ENCODE results near the gene CUTA.
A peak's percentile ranks its signal among the peaks of the same experiment; 100 is the strongest.

CUTA gene

DNA sequence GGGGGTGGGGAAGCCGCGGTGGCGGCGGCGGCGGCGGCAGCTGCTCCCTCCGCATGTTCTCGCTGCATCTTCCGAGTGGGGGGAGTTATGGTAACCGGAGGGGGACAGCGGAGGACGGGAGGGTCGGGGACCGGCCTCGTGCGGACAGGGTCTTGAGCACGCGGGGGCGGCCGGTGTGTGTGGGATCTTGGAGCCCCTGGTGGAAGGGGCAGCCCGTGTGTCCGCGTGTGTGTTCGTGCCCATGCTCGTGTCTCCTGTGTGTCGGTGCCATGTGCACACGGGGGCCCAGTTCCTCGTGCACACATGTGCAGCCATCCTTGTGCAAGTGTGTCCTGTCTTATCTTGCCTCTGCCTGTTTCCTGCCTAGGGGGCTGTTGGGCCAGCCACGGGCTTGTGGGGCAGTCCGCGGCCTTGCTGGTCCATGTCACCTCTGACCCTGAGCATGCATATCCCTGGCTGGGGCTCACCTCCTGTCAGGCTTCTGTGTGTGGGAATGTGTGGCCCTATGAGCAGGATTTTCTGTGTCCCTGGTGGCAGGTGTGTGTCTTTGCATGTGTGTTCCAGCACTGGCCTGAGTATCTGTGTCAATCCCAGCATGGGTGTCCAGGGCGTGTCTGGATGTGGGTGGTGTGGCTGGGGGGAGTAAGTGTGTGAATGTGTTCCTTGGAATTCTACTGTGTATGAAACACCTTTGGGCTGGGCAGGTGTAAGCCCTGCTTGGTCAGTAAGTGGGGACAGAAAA lies 10.5 kb upstream of the CUTA start:
- H3K4me1 ChIP-seq (ENCODE audit: control insufficient read depth in 1 of 2, insufficient read depth in 2 of 2, low read length in 2 of 2): peaks cover 34 to 72% of the 10 kb centered on the region in 2 donors
- H3K27me3 ChIP-seq (ENCODE audit: low read depth, low read length): no peaks in the 10 kb centered on the region
- H3K9me3 ChIP-seq (ENCODE audit: control insufficient read depth in 1 of 2, low read length in 2 of 2): no peaks in the 10 kb centered on the region
- H3K27ac ChIP-seq (ENCODE audit: low read length): peak overlapping the region; percentile 39
- H3K36me3 ChIP-seq (ENCODE audit: control insufficient read depth in 1 of 2, insufficient read depth in 2 of 2, low read length in 2 of 2): no peaks in the 10 kb centered on the region
- peak overlapping the region; percentile 7 to 62 for H3K4me3 ChIP-seq (ENCODE audit: low read depth in 1 of 2, low read length in 2 of 2)

DNA sequence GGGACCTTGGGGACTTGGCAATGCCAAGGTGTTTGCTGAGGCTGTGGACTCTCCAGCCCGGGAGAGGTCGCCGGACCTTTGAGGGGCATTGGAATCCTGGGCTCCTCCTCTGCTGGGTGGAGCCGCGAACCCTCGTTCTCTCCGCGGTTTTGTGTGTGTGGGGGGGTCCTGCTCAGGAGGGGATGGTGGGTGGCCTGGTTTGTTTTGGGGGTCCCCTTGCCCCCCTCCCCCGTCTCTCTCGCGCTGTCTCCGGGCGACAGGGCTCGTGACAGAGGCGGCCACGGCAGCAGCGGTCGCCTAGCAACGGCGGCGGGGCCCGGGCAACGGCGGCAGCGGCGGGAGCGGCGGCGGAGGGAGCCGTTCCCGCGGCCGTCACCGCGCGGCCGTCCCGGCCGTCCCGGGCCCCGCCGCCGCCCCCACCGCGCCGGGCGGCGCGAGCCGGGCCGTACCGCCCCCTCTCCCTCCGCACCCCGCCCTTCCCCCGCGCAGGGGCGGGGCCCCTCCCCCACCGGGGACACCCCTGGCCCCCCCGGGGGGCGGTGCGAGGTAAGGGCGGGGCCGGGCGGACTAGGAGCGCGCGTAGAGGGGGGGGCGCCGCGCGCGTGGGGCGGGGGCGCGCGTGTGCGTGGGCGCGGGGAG lies 9.8 kb upstream of the CUTA start:
- H3K27ac ChIP-seq (ENCODE audit: low read length): no peak overlapping the region
- no peaks in the 10 kb centered on the region for H3K9me3 ChIP-seq (ENCODE audit: control insufficient read depth in 1 of 2, low read length in 2 of 2)
- peaks cover 34 to 66% of the 10 kb centered on the region in 2 donors for H3K4me1 ChIP-seq (ENCODE audit: control insufficient read depth in 1 of 2, insufficient read depth in 2 of 2, low read length in 2 of 2)
- H3K36me3 ChIP-seq (ENCODE audit: control insufficient read depth in 1 of 2, insufficient read depth in 2 of 2, low read length in 2 of 2): no peaks in the 10 kb centered on the region
- H3K4me3 ChIP-seq (ENCODE audit: low read depth in 1 of 2, low read length in 2 of 2): peak overlapping the region; percentile 59 to 75
- no peaks in the 10 kb centered on the region for H3K27me3 ChIP-seq (ENCODE audit: low read depth, low read length)

DNA sequence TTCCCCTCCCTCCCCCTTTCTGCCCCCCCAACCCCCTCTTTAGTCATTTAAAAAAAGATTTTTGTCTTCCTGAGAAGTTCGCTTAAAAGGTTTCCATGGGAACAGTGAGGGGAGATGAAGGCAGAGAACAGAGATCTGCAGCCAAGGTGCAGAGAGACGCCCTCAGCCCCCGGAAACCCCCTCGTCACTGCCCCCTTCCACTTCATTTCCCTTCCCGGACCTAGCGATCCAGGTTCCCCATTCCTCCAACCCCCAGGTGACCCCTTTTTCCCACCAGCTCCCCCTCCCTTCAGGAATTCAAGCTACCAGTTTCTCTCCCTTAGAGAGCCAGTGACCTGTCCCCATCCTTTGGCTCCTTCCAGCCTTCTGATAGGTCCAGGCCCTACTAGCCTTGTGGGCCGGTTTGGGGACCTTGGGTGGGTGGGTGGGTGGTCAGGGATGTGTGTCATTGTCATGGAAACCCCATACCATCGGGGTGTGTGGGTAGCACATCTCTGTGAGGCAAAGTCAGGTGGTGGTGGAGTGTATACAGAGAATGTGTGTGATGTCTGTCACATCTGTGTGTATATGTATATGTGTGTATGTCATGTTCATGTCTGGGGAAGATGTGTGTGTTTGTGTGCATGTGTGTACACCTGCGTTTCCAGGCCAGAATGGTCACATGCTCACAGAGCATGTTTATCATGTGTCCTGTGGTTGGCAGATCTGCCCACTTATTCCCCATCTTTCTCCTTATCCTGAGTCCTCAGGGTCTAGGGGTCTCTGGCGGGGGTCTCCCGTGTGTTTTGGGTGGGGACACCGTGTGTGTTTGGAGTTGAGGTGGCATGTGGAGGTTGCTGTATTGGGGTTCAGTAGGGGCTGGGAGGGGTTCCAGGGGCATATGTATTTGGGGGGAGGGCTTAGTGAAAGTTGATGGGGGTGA lies 8.9 kb upstream of the CUTA start:
- H3K27ac ChIP-seq (ENCODE audit: low read length): peak overlapping the region; percentile 96

DNA sequence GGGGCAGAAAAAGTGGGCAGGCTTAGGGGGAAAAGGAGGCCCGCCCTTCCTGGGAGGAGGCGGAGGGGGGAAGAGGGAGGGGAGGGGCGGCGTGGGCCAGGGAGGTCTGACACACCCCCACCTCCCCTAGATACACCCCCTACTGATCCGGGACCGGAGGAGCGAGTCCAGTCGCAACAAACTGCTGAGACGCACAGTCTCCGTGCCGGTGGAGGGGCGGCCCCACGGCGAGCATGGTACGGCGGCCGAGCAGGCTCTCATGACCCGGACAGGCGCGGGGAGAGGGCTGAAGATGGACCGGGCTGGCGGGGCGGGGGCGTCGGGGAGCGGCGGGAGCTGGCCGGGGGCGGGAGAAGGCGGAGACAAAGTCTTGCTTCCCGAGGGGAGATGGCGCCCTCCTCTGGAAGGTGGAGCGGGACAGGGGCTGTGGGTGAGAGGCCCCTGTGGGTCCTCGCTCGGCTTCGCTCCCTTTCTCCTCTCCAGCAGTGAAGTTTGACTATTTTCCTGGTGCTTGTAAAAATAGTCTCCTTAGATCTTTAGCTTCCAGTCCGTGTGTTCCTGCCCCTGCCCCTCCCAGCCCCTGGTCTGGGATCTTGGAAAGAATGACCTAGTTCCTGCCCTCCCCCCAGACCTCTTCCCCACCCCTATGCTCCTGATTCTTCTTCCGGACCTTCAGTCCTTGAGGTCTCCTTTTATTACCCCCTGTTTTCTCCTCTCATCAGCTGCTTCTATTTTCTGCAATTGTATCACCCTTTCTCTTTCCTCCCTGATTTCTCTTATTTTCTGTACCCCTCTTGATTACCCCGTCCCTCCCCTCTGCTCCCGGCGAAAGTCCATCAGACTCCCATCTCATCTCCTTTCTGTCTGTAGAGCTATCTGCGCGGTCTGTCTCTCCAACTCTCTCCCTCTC lies 8.0 kb upstream of the CUTA start:
- Histone ChIP-seq H3K27ac (ENCODE audit: low read length) (peak overlapping the region; percentile 96), H3K36me3 (ENCODE audit: control insufficient read depth in 1 of 2, insufficient read depth in 2 of 2, low read length in 2 of 2) (no peaks in the 10 kb centered on the region), H3K9me3 (ENCODE audit: control insufficient read depth in 1 of 2, low read length in 2 of 2) (no peaks in the 10 kb centered on the region), H3K27me3 (ENCODE audit: low read depth, low read length) (no peaks in the 10 kb centered on the region), H3K4me1 (ENCODE audit: control insufficient read depth in 1 of 2, insufficient read depth in 2 of 2, low read length in 2 of 2) (peaks cover 34 to 54% of the 10 kb centered on the region in 2 donors), H3K4me3 (ENCODE audit: low read depth in 1 of 2, low read length in 2 of 2) (peak overlapping the region; percentile 68 to 84)

More for the DNA sequence above, 8.9 kb upstream of the CUTA start:
- Histone ChIP-seq H3K36me3 (ENCODE audit: control insufficient read depth in 1 of 2, insufficient read depth in 2 of 2, low read length in 2 of 2) (no peaks in the 10 kb centered on the region), H3K27me3 (ENCODE audit: low read depth, low read length) (no peaks in the 10 kb centered on the region), H3K4me1 (ENCODE audit: control insufficient read depth in 1 of 2, insufficient read depth in 2 of 2, low read length in 2 of 2) (peaks cover 34 to 57% of the 10 kb centered on the region in 2 donors), H3K9me3 (ENCODE audit: control insufficient read depth in 1 of 2, low read length in 2 of 2) (no peaks in the 10 kb centered on the region), H3K4me3 (ENCODE audit: low read depth in 1 of 2, low read length in 2 of 2) (peak overlapping the region; percentile 75 to 84)

DNA sequence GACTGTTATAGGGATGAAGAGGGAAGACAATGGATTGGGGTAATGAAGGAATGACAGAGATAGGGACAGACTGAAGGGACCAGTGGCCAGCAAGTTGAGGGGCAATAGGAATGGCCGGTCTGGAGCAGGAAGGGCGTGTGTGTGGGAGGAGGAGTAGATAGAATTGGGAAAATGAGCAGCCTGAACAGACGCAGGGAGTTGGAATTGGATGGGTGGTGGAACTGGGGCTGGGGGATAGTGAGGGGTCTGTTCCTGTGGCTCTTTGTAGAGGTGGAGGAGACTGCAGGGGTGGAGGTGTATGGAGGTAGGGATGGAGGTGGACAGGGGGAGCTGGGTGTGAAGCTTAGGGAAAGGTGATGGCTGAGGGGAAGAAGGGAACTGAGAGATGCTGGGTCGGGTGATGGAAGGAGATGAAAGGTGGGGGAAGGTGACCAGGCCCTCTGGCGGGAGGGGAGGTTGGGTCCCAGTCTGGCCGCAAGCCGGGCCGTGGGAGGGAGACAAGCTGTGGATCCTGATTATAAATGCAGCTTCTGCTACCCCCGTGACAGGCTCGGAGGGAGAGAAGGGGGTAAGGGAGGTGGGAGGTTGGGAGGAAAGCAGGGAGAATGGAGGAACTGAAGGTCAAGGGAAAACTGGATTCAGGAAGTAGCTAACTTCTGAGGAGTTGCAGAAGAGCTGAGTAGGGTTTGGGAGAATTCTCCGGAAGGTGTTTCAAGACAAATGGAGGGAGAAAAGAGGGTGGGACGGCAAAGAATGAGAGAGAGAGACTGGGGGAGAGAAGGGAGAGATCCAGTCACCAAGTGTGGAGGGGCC lies 7.2 kb upstream of the CUTA start:
- Histone ChIP-seq H3K9me3 (ENCODE audit: control insufficient read depth in 1 of 2, low read length in 2 of 2) (no peaks in the 10 kb centered on the region), H3K36me3 (ENCODE audit: control insufficient read depth in 1 of 2, insufficient read depth in 2 of 2, low read length in 2 of 2) (no peaks in the 10 kb centered on the region), H3K27ac (ENCODE audit: low read length) (peak overlapping the region; percentile 96), H3K4me1 (ENCODE audit: control insufficient read depth in 1 of 2, insufficient read depth in 2 of 2, low read length in 2 of 2) (peaks cover 26 to 48% of the 10 kb centered on the region in 2 donors), H3K27me3 (ENCODE audit: low read depth, low read length) (no peaks in the 10 kb centered on the region), H3K4me3 (ENCODE audit: low read depth in 1 of 2, low read length in 2 of 2) (peak overlapping the region; percentile 68 to 84)

DNA sequence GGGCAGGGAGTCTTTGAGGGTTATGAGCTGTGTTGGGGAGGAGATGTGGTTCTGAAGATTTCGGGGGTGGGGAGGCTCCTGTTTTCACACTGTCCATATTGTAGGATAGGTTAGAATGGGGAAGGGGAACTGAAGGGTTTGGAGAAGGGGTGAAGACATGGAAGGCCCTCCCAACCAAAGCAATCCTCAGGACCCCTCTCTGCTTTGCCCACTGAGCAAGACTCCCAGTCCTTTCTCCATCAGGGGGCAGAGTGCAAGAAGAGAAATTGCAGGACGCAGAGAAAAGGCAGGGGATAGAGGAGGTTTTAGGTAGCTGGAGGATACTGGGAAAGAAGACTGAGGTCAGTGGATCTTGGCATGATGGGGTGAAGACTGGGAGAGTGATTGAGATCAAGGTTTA lies 5.9 kb upstream of the CUTA start:
- no peaks in the 10 kb centered on the region for H3K9me3 ChIP-seq (ENCODE audit: control insufficient read depth in 1 of 2, low read length in 2 of 2)
- no peaks in the 10 kb centered on the region for H3K36me3 ChIP-seq (ENCODE audit: control insufficient read depth in 1 of 2, insufficient read depth in 2 of 2, low read length in 2 of 2)
- H3K4me1 ChIP-seq (ENCODE audit: control insufficient read depth in 1 of 2, insufficient read depth in 2 of 2, low read length in 2 of 2): peaks cover 24 to 46% of the 10 kb centered on the region in 2 donors
- H3K4me3 ChIP-seq (ENCODE audit: low read depth in 1 of 2, low read length in 2 of 2): no peak overlapping the region
- H3K27ac ChIP-seq (ENCODE audit: low read length): no peak overlapping the region
- H3K27me3 ChIP-seq (ENCODE audit: low read depth, low read length): no peaks in the 10 kb centered on the region

DNA sequence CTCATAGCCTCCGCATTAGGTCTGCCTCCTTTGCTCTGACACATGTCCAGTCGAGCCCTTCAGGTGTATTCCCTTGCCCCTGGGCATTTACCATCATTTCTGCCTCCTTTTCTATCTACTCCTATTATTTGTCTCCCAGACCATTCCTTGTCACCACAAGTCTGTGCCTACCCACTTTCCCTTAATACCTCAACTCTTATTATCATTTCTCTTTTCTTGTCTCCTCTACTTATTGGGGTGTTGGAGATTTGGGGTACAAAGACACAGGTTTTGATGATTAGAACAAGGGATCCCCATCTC lies 3.4 kb upstream of the CUTA start:
- H3K27ac ChIP-seq (ENCODE audit: low read length): no peak overlapping the region
- H3K27me3 ChIP-seq (ENCODE audit: low read depth, low read length): no peaks in the 10 kb centered on the region
- H3K4me3 ChIP-seq (ENCODE audit: low read depth in 1 of 2, low read length in 2 of 2): no peak overlapping the region
- H3K36me3 ChIP-seq (ENCODE audit: control insufficient read depth in 1 of 2, insufficient read depth in 2 of 2, low read length in 2 of 2): peaks cover 0 to 11% of the 10 kb centered on the region in 2 donors
- H3K9me3 ChIP-seq (ENCODE audit: control insufficient read depth in 1 of 2, low read length in 2 of 2): no peaks in the 10 kb centered on the region
- peaks cover 29 to 50% of the 10 kb centered on the region in 2 donors for H3K4me1 ChIP-seq (ENCODE audit: control insufficient read depth in 1 of 2, insufficient read depth in 2 of 2, low read length in 2 of 2)

DNA sequence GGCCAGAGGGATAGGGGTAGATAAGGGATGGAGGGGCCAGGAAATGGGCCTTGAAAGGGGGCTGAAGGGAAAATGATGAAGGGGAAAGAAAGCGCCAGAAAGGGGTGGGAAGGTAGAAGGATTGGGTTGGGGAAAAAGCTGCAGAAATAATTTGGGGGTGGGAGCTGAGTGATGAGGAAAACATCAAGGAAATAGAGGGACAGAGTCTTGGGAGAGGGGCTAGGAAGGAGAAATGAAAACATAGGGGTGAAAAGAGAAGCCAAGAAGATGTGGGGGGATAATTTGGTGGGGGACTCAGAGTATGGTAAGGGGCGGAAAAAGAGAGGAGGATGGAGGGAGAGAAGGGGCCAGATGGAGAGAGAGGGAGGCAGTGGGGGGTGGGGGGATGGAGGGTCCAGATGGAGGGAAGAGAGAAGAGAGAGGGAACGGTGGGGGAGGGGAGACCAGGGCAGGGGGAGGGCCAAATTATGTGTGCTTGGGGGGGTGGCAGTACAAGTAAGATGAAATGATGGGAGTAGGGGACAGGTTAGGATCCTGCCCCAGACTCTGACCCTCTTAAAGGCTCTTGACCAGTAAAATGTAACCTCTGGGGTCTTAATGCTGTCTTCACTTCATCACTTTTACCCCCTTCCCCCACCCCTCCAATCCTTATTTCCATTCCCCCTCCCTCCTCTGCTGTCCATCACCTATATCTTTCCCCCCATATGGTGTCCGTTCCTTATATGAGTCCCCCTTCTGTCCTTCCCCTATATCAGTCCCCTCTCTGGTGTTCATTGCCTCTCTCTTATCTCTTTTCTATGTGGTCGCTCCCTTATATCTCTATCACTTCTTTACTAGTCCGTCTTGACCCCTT lies 2.8 kb upstream of the CUTA start:
- H3K9me3 ChIP-seq (ENCODE audit: control insufficient read depth in 1 of 2, low read length in 2 of 2): no peaks in the 10 kb centered on the region
- peaks cover 29 to 56% of the 10 kb centered on the region in 2 donors for H3K4me1 ChIP-seq (ENCODE audit: control insufficient read depth in 1 of 2, insufficient read depth in 2 of 2, low read length in 2 of 2)
- H3K27me3 ChIP-seq (ENCODE audit: low read depth, low read length): no peaks in the 10 kb centered on the region
- H3K36me3 ChIP-seq (ENCODE audit: control insufficient read depth in 1 of 2, insufficient read depth in 2 of 2, low read length in 2 of 2): peaks cover 3 to 16% of the 10 kb centered on the region in 2 donors
- H3K27ac ChIP-seq (ENCODE audit: low read length): no peak overlapping the region
- H3K4me3 ChIP-seq (ENCODE audit: low read depth in 1 of 2, low read length in 2 of 2): peak overlapping the region in 1 of 2 donors; percentile 35

DNA sequence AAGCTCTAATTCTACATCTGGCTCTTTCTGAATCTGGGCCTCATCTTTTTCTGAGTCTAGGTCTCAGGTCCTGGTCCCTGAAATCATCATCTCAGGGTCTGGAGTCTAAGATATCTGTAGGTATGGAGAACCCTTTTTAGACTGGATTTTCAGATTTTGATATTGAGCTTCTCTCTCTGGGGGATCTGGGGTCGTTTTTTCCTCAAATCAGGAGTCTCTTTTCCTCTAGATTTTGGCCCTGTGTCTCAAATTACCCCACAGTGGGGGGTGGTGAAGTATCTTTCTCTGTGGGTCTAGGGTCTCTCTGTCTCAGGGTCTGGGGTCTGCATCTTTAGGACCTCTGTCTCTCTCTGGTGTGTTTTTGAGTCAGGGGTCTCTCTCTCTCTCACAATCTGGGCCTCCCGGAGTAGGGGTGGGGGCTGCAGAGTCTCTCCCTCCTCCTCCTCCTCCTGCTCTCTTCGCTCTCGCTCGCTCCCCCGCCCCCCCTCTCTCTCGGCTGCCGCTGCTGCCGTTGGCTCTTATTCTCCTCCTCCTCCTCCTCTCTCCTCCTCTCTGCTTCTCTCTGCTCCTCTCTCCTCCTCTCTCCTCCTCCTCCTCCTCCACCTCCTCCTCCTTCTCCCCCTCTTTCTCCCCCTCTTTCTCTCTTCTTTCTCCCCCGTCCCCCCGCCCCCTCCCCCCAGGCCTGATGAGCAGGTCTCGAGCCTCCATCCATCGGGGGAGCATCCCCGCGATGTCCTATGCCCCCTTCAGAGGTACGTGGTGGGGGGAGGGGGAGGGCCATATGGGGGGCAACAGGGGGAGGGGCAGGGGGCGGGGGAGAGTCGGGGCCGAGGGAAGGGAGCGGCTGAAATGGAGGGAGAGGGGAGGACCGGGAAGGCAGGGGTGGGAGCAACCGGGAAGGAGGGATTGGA lies 1.9 kb upstream of the CUTA start, which contains the start of gene SYNGAP1:
TSS of gene SYNGAP1 (plus strand) at position 486 of the 911 bp plus-strand sequence. CDS start at position 686, 200 bp downstream.
- Histone ChIP-seq H3K27ac (ENCODE audit: low read length) (peak within 1 kb of the TSS; percentile 98), H3K36me3 (ENCODE audit: control insufficient read depth in 1 of 2, insufficient read depth in 2 of 2, low read length in 2 of 2) (peaks cover 6 to 24% of the 10 kb centered on the region in 2 donors), H3K9me3 (ENCODE audit: control insufficient read depth in 1 of 2, low read length in 2 of 2) (no peaks in the 10 kb centered on the region), H3K4me1 (ENCODE audit: control insufficient read depth in 1 of 2, insufficient read depth in 2 of 2, low read length in 2 of 2) (peaks cover 24 to 54% of the 10 kb centered on the region in 2 donors), H3K4me3 (ENCODE audit: low read depth in 1 of 2, low read length in 2 of 2) (peak within 1 kb of the TSS; percentile 66 to 77), H3K27me3 (ENCODE audit: low read depth, low read length) (no peaks in the 10 kb centered on the region)

All from muscle layer of duodenum (tissue), 2 donors.